ENCODE measurements around the gene INTS12. TPM values are rescaled to one million over a fixed set of nuclear protein-coding genes. Genes with fewer than 3 reads are reported as not detected.
"Not testable (repeated sequence)": the region's sequence is repeated elsewhere in the genome, so short reads cannot be mapped to it uniquely, and the experiment has no call there.

INTS12 gene
- total RNA-seq, 1 donor from 2014 or later, result 19.3 TPM

DNA sequence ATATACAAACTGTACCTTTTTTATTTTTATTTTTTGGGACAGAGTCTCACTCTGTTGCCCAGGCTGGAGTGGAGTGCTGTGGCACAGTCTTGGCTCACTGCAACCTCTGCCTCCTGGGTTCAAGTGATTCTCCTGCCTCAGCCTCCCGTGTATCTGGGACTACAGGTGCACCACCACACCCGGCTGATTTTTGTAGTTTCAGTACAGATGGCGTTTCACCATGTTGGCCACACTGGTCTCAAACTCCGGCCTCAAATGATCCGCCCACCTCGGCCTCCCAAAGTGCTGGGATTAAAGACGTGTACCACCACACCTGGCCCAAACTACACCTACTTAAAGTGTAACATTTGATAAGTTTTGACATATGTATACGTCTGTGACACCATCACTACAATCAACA is 12.7 kb downstream of the INTS12 start:
- DNase-seq (ENCODE audit: low spot score); intact Hi-C loops (cut with DNase I): not testable (repeated sequence)

DNA sequence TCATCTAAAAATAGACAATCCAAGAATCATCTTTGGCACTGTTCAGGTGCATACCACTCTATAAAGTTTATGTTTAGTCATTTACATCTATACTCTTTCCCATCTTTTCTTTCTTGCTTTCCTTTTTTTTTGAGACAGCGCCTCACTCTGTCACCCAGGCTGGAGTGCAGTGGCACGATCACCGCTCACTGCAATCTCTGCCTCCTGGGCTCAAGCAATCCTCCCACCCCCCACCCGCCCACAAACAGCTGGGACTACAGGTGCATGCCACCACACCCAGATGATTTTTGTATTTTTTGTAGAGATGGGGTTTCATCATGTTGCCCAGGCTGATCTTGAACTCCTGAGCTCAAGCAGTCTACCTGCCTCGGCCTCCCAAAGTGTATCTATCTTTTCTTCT is 13.7 kb downstream of the INTS12 start:
- intact Hi-C loops (cut with DNase I); DNase-seq (ENCODE audit: low spot score): not testable (repeated sequence)

DNA sequence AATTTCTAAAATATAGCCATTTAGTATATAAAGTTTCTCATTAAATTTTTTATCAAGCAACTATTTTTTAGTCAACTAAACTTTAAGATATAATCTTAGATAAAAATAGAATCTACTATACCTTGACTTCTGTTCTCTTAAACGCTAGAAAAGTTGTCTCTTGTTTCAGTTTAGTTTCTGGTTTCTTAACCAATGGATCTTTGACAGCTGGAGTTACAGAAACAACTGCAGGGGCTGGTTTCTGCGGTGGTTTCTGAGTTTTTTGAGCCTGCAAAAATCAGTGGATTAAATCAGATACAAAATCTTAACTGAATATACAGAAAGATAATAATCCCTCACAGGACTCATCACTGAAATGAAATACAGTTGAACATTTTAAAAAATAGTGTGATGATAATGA is 21.9 kb downstream of the INTS12 start:
- intact Hi-C loops (cut with DNase I), result no loop called here
- no peak for DNase-seq (ENCODE audit: low spot score)

DNA sequence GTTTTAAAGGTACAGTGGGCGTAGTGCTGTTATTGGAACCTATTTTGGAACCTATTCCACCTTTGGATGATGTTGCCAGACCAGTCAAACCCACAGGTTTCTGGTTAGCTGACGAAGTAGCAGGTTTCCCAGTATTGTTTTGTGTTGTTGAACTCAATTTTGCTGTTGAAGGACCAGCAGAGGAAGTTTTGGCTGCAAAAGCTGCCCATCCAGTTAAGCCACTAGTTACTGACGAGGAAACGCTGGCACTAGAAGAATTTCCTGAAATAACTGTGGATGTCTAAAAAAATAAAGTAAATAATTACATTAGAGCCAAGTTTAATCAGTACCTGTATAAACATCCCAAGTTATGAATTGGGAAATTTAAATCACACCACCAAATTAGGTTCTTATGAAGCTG is 25.5 kb downstream of the INTS12 start:
- no peak for DNase-seq (ENCODE audit: low spot score)
- intact Hi-C loops (cut with DNase I), result no loop called here

DNA sequence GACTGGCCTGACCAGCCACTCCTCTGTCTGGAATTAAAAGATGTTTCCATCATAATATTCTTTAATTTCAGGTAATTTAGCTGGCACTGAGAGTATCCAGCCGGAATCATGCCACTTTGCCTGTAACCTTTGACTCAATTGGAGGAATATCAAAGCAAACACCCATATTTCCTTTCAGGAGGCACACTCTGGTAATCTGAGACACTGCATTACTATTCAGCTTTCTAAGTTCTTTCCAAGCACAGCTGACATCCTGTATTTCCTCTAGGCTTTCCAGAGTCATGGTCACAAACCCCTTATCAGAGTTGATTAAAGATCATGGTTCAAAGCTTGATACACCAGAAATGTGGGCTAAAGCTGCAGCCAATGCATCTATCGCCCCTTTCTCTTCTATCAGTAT is 29.3 kb downstream of the INTS12 start:
- no peak for DNase-seq (ENCODE audit: low spot score)
- intact Hi-C loops (cut with DNase I), result no loop called here

DNA sequence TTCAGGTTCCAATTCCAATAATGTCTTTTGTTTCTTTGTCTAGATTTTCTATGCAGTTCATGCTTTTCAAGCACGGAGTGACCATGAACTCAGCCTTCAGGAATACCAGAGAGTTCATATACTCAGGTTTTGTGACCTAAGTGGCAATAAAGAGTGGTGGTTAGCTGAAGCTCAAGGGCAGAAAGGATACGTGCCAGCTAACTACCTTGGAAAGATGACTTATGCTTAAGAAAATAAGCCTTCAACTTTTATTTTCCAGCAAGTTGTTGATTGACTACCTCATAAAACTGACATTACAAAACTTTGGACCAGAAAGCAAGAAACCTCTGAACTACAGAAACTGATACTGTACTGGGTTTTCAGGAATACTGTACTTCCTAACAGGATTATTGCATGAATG is 30.8 kb downstream of the INTS12 start:
- DNase-seq (ENCODE audit: low spot score), result no peak
- intact Hi-C loops (cut with DNase I), result no loop called here

DNA sequence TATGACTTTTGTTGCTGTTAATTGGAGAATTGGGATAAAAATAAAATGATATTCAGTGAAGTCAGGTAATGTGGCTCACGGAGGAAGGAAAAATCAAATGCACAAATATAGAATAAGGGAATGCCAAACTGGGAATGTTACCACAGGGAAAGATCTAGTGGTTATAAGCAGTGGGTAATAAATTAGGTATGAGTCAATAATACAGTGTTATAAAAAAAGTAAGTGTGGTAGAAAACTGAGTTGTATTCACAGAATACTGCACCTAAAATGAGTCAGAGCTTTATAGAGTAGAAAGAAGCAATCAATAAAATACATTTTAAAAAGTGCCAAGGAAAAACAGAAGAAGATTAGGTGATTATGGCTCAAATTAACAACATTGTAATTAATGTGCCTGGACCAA is 34.5 kb downstream of the INTS12 start:
- DNase-seq (ENCODE audit: low spot score), result no peak
- intact Hi-C loops (cut with DNase I), result no loop called here

DNA sequence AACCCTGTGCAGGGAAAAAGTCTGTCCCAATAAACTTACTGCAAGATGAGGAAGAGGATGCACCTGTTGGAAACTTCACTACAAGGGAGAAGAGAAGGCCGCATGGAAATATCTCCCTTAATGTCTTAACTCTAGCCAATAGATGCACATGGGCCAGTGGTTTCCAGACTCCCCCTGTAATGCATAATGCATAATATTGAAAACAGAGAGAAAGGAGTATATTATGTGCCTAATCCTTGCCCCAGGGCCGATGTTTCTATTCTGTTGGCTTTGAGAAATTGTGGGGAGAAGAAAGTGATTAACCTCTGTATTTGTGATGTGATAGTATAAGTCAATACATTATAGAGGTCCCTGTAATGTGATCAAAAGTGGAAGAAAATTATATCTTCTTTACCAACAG is 37.2 kb downstream of the INTS12 start:
- intact Hi-C loops (cut with DNase I), result no loop called here
- no peak for DNase-seq (ENCODE audit: low spot score)

DNA sequence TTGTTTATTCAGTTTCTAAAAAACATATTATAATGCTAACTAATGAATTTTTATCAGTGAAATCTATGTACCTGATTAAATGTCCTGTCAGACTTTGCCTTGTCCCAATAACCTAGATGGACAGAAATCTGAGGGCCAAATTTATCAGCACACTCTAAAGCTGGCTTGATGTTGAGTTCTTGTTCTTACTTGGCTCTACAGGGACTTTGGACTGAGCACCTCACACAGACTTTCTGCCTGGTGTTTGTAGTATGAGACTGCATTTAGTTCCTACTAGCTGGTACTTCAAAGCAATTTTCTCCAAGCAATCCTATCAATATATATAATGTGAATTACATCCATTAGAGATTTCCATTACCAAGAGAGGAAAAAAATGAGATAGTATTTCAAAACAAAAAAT is 37.8 kb downstream of the INTS12 start:
- DNase-seq (ENCODE audit: low spot score), result no peak
- intact Hi-C loops (cut with DNase I), result no loop called here

DNA sequence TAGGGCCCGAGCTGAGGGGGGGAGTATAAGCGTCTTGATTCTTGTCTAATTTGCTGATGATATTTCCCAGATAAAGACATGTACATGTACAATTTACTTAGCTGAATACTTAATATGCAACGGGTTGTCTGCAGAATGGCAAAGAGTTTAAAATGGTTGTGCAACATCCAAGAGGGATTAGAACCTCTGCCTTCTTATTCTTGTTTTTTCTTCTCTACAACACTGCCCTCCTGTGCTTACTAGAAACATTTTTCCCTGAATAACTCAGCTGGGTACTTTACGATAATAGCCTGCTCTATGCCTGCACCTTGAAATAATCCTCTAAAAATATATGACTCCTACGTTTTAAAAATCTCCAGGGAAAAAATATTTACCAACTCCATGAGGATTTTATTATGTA is 41.8 kb downstream of the INTS12 start:
- no peak for DNase-seq (ENCODE audit: low spot score)
- intact Hi-C loops (cut with DNase I), result loop anchor here (2.0 kb wide), 1 partner anchor 146 kb away; no protein-coding TSS in a partner anchor

DNA sequence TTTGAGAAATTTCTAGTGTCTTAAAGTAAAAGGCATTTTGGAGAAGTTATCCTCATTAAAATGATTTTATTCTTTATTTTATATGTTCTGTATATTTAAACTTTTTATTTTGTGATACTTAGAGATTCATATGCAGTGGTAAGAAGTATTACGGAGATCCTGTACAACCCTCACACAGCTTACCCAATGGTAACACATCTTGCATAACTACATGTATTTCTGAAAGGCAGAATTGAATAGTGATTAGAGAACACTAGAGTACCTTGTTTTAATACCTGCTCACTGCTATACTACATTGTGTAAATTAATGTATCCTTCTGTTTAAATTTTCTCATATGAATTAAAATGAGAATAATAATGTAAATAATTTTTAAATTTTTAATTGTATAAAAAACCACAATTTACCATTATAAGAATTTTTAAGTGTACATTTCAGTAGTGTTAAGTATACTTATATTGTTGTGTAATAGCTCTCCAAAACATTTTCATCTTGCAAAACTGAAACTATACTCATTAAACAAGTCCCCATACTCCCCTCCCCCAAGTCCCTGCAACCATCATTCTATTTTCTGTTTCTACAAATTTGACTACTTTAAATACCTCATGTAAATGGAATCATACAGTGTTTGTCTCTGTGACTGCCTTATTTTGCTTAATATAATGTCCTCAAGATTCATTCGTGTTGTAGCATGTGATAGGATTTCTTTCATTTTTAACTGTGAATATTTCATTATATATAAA is 45.4 kb downstream of the INTS12 start:
- no peak for DNase-seq (ENCODE audit: low spot score)
- intact Hi-C loops (cut with DNase I), result no loop called here

DNA sequence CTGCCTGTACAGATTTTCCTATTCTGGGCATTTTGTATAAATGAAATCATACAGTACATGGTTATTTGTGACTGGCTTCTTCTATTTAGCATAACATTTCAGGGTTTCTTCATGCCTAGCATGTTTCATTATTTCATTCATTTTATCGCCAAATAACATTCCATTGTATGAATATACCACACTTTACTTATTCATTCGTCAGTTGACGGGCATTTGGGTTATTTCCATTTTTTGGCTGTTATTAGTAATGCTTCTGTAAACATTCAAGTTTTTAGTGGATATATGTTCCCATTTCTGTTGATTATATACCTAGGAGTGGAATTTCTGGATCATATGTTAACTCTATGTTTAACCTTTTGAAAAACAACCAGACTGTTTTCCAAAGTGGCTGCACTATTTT is 47.5 kb downstream of the INTS12 start:
- no peak for DNase-seq (ENCODE audit: low spot score)
- intact Hi-C loops (cut with DNase I), result no loop called here

DNA sequence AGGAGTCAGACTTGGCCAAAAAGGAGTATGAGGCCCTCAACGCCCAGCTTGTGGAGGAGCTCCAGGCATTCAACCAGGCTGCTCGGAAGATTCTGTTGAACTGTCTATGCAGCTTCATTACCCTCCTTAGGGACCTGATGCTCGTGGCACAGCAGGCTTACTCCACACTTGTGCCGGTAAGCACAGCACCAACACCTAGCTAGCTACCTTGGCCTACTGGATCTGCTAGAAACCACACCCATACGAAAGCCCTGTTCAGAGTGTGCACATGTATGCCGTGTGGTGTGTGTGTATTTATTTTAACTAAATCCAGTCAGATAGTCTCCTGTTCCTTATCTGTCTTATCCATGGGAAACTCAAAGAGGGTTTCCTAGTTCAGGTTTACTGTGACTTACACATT is 49.3 kb downstream of the INTS12 start:
- intact Hi-C loops (cut with DNase I), result no loop called here
- DNase-seq (ENCODE audit: low spot score), result no peak

DNA sequence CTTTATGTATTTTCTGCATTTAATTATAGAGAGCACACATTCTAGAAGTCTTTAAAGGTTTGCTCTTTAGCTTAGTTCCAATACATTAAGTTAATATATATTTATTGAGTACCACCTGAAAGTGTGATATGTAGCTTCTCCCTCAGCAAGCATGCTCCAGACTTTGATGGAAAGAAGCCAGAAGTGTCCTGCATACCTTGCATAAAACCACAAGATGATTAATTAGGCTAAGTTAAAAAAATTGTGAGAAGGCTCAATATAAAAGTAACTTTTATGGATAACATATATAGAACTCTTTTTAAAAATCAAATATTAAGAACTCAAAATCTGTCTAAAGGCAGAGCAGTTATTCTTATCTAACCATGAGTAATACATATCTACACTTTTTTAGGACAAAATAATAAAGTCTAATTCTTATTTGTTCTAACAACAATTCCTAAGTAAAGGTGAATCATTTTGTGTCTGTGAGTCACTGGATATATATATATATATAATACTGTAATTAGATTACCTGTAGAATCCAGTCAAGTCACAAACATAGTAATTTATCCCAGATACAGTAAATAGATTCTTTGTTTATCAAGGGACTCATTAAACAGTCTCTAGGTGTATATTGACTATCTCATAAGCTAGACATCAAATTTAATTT is 51.2 kb downstream of the INTS12 start:
- DNase-seq (ENCODE audit: low spot score), result no peak

DNA sequence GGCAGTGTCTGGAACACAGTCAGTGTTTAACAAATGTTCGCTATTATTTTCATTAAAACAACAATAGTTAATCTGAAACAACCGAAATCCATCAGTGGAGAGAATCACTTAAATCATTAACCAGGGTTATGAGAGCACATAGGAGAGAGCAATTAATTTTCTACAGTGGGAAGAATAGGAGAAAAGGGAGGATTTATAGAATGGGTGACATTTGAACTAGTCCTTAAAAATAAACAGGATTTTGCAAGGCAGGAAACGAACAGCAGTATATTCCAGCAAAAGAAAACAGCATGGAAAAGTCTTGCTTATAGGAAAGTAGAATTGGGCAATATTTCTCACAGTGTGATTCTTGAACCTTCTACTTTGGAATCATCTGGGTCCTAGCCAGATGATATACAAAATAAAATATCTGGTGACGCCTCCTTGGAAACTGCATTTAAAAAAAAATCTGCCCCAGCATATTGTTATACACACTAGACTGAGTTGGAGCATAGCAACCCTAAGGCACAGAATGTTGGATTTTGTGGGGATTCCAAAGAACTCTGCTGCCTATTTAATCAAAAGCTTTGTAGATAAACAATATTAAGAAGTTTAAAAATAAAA is 56.1 kb downstream of the INTS12 start:
- intact Hi-C loops (cut with DNase I), result no loop called here
- no peak for DNase-seq (ENCODE audit: low spot score)

More for the DNA sequence above, 51.2 kb downstream of the INTS12 start:
- intact Hi-C loops (cut with DNase I), result no loop called here

DNA sequence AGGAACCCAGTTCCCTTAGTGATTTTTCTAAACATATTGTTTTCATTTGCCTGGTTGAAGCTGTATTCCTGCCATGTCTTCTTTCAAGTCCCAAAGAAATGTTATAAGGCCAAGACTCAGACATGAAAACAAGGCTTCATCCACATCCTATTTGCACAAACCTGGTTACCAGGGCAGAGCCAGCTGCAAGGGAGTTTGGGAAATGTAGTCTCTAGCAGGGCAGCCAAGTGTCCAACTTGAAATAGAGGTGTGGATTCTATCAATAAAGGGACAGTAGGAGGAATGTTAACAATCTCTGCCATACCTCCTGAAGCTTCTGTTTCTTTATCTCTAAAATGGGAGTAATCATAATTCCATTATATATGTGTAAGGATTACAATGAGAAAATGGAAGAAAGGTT is 56.6 kb downstream of the INTS12 start:
- intact Hi-C loops (cut with DNase I), result no loop called here
- DNase-seq (ENCODE audit: low spot score), result no peak

DNA sequence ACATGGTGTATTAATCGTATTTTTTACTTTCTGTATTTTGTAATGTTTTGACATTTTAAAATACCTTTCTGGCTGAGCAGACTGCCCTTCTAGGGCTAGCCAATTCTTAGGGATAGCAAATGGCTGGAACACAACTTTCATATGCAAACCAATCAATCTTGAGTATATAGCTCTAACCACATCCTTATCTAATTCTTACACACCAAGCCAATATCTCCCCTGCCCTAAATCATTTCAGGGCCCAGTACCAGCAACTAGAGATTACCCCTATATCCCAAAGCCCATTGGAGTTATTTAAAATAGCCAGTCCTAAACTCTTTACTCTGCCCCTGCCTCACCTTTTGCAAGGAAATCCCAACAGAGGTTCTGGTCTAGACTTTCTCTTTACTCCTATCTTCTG is 58.3 kb downstream of the INTS12 start:
- intact Hi-C loops (cut with DNase I), result no loop called here

DNA sequence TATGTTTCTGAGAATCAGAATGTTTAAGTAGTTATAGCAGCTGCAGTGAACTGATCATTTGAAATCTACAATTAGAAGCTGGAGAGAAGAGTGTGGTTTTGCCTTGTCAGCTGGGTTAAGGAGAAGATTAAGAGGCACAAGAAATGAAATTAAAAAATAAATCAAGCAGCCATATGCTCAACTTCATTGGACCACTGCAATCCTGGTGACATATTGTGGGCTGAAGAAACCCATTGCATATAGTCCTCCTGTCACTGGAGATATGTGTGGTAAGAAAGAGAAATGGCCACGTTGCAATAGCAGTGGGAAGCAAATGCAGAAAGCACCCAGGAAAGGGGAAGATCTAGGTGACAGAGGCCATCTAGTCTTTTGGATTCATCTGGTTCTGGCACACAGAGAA is 63.0 kb downstream of the INTS12 start:
- intact Hi-C loops (cut with DNase I), result no loop called here
- no peak for DNase-seq (ENCODE audit: low spot score)

More for the DNA sequence above, 58.3 kb downstream of the INTS12 start:
- no peak for DNase-seq (ENCODE audit: low spot score)

DNA sequence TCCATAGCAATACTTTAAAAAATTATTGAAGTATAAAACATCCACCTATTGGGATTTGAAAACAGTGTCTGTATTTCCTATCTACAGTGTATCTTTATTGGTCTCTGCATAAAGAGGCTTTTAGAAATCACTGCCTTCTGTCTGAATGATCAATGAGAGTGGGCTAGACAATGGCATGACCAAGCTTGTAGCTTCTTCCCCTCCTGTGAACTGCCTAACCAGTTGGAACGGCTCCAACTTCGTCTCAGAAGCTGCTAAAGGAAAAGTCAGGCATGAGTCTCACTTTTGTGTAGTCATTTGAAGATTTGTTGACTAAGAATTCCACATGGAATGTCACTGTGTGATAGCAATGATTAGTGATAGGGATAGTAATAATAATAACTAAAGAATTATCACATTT is 64.2 kb downstream of the INTS12 start:
- intact Hi-C loops (cut with DNase I), result no loop called here
- no peak for DNase-seq (ENCODE audit: low spot score)

DNA sequence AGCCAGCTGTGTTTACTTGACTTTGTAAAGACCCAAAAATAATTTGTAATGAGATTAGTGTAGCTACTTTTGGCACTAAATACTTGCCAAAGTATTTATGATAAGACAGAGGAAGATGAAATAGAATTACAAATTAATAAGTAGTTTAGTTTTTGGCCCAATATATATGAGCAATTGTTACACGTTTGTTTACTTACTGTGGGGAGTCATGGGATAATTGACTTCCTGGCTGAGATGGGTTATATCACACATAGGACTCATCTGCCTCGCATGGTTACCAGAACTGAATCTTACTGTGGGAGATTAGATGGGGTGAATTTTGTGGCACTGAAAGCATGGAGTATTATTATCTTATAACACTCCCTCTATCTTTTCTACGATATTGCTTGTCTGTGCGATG is 66.6 kb downstream of the INTS12 start:
- no peak for DNase-seq (ENCODE audit: low spot score)
- intact Hi-C loops (cut with DNase I), result no loop called here

Data from cardiac septum (tissue), 1 donor.